ENCODE measurements around the gene DENND2C.

Gene DENND2C

GRCh38 chr1:114694540-114695310, 24.9 kb upstream of the DENND2C start:
- no peak for TF ChIP-seq CTCF (conservative IDR thresholded peaks at IDR 0.05)
- no peak for TF ChIP-seq ZFX (IDR thresholded peaks at IDR 0.05)
- no peak overlapping the region for H3K27ac ChIP-seq

- TF ChIP-seq CTCF (conservative IDR thresholded peaks at IDR 0.05) (no peak), ZFX (IDR thresholded peaks at IDR 0.05) (no peak)
These were observed 23.1 kb upstream of the DENND2C start for GRCh38 chr1:114692947-114693346.

GRCh38 chr1:114691061-114691460, 21.2 kb upstream of the DENND2C start:
- no peak for TF ChIP-seq ZFX (IDR thresholded peaks at IDR 0.05)
- TF ChIP-seq CTCF (conservative IDR thresholded peaks at IDR 0.05) = no peak
- no peak overlapping the region for H3K27ac ChIP-seq

More at GRCh38 chr1:114692947-114693346, 23.1 kb upstream of the DENND2C start:
- no peak overlapping the region for H3K27ac ChIP-seq

GRCh38 chr1:114690148-114690547, 20.3 kb upstream of the DENND2C start:
- no peak for TF ChIP-seq ZFX (IDR thresholded peaks at IDR 0.05)
- TF ChIP-seq CTCF (conservative IDR thresholded peaks at IDR 0.05) = no peak
- H3K27ac ChIP-seq = no peak overlapping the region

GRCh38 chr1:114688526-114688925, 18.7 kb upstream of the DENND2C start:
- no peak overlapping the region for H3K27ac ChIP-seq
- no peak for TF ChIP-seq ZFX (IDR thresholded peaks at IDR 0.05)
- TF ChIP-seq CTCF (conservative IDR thresholded peaks at IDR 0.05) = no peak

GRCh38 chr1:114685851-114686250, 16.0 kb upstream of the DENND2C start:
- no peak overlapping the region for H3K27ac ChIP-seq
- TF ChIP-seq ZFX (IDR thresholded peaks at IDR 0.05) = no peak
- no peak for TF ChIP-seq CTCF (conservative IDR thresholded peaks at IDR 0.05)

- TF ChIP-seq CTCF (conservative IDR thresholded peaks at IDR 0.05) (no peak), ZFX (IDR thresholded peaks at IDR 0.05) (no peak)
- no peak overlapping the region for H3K27ac ChIP-seq
These were observed 7.8 kb upstream of the DENND2C start for GRCh38 chr1:114677691-114678090.

All from C4-2B (cell line).